Measurements from ENCODE around the gene PAPOLG. TPM values are rescaled to one million over a fixed set of nuclear protein-coding genes. Genes with fewer than 3 reads are reported as not detected.

Gene PAPOLG
- 13.1 TPM for polyA plus RNA-seq (ENCODE audit: insufficient read length)

GRCh38 chr2:60756097-60757087 lies at the start of gene PAPOLG:
TSS of gene PAPOLG (plus strand) at chr2:60756268. CDS start at chr2:60756479, 211 bp downstream.
- peak; percentile 90 for DNase-seq

GRCh38 chr2:60707750-60708371 lies 48.2 kb upstream of the PAPOLG start:
- DNase-seq, result peak; percentile 25

GRCh38 chr2:60708630-60709320 lies 47.3 kb upstream of the PAPOLG start:
- no peak for DNase-seq

- peak; percentile 18 for DNase-seq
These were observed 45.4 kb upstream of the PAPOLG start for GRCh38 chr2:60710707-60711106.

DNA sequence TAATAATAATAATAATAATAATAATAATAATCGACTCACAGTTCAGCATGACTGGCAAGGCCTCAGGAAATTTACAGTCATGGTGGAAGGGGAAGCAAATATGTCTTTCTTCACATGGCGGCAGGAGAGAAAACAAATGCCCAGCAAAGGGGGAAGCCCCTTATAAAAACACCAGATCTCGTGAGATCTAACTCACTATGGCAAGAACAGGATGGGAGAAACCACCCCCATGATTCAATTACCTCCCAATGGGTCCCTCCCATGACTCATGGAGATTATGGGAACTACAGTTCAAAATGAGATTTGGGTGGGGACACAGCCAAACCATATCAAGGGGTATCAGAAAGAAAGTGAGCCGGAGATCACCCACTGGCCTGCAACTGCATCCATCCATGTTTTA lies 40.5 kb upstream of the PAPOLG start:
- DNase-seq, result no peak

DNA sequence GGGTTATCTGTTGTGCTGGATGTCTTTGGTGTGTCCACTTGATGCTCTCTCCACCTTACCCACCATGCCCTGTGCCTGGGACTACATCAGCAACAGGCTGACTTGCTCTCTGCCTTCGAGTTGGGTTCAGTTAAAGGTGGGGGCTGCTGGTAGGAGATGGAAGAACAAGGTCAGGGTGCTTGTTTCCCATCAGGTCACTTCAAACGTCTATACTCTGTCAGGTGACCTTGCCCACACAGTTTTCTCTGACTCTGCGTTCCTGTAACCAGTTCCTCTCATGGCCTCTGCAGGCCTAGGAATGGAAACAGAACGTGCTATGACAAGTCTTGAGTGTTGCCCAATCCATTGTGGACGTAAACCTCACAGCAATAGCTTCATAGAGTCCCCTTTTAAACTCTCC lies 38.4 kb upstream of the PAPOLG start:
- no peak for DNase-seq

- no peak for DNase-seq
These were observed 36.7 kb upstream of the PAPOLG start for GRCh38 chr2:60719331-60719730.

GRCh38 chr2:60725466-60725865 lies 30.6 kb upstream of the PAPOLG start:
- DNase-seq, result no peak

GRCh38 chr2:60728855-60729254 lies 27.2 kb upstream of the PAPOLG start:
- DNase-seq, result no peak

DNA sequence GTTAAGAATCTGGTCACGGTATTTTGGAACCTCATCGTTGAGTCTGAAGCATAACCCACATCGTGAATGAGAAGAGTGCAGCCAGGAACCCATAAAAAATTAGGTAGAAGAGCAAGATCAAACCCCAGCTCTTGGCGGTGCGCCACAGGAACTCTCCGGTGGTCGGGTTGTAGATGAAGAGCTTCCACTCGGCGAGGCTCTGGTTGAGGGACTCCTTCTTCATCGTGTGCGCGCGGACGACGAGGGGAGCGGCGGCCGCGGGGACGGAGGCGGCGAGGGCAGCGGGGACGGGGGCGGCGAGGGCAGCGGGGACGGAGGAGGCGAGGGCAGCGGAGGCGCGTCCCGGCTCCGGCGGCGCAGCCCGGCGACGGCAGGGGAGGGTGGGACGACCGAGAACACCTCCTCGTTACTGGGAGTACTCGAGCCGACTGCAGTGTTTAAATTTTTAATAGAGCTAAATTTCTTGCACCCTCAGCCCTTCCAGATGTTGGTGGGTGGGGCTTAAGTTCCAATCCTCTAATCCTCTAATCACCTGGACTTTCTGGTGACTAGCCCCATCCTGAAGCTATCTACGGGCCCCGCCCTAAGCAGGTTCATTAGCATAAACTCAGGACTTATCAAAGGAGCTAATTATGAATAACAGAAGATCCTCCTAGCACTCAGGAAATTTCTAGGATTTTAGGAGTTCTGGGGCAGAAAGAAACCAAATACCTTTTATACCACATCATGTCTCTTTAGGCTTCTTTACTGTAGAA lies 20.4 kb upstream of the PAPOLG start:
- DNase-seq, result no peak

DNA sequence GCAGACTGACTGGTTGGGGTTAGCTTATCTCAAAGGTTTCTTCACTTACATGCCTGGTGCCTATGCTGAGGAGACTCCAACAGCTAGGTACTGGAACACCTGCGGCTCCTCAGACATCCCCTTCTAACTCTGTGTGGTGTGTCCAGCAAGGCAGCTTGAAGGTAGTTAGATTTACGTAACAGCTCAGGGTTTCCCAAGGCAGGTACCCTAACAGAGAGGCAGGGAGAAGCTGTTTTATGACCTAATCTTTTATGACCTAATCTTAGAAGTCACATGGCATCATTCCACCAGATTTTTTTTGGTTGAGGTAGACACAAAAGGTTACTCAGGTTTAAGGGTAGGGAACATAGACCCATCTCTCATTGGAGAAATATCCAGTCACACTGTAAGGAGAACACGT lies 17.4 kb upstream of the PAPOLG start:
- DNase-seq, result no peak

- no peak for DNase-seq
These were observed 16.9 kb upstream of the PAPOLG start for GRCh38 chr2:60739156-60739555.

DNA sequence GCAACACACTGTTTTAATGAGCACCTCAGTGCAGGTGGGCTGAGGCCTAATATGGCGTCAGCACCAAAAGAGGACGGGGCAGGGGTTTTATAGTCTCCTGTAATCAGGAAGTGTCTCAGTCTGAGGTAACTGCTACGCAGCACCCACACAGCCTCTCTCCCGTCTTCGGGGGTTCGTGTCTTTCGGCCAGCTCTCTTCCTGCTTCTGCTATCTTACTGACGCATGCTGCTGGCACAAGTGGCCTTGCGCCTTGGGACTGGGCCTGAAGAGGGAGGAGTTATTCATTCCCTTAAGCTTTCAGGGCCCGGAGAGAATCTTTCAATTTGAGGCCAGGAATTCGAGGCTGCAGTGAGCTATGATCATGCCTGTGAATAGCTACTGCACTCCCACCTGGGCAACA lies 14.5 kb upstream of the PAPOLG start:
- no peak for DNase-seq

DNA sequence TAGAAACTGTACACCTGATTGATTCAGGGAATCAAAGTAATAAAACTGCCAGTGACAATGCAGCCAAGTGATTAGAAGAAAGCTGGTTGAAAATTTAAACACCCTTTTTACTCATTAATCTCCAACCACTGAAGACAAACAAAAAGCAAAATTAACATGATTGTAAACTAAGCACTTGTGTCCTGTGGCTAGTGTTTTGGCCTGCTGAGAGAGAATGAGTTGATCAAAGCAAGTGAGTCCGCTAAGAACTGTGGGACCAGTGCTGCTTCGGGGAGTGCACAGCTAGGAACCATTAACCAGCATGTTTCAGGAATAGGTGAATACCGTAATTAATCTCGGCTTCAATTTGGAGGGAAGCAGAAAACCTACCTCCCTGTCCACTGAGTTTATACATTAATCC lies 13.6 kb upstream of the PAPOLG start:
- no peak for DNase-seq

- DNase-seq, result no peak
These were observed 10.7 kb upstream of the PAPOLG start for GRCh38 chr2:60745330-60745729.

DNA sequence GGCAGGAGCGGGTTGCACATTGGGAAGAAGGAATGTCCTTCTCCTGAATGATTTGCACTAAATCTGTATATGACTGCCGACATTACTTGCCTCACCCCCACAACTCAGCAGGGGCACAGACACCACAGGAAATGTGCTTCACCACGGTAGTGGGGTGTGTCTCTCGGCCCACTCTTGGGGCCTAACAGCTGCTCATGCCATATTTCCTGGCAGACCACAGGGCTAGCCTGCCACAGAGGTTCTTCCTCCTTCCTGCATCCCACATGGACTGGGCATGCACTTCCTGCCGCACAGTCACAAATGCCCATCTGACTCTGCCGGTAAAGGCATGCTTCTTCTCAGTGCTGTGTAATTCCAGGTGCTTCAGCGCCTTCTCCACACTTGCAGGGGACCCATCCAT lies 10.3 kb upstream of the PAPOLG start:
- DNase-seq, result no peak

- no peak for DNase-seq
These were observed 9.8 kb upstream of the PAPOLG start for GRCh38 chr2:60746318-60746717.

DNA sequence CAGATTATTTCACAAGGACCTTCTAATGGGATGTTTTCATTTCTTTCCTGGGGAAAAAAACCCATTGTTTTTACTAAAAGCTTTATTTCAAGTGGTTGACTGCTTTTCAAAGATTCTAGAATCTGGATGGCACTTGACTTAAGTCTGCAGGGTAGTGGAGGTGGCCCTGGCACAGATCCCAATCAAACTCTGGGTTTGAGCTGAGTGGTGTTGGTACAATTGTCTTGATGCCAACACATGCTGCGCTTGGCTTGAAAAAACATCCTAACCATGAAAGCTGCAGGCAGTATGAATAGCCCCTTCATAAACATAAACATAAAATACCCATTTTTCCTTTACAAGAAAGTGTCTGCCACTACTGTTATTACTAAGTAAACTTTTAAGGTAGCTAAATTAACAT lies 3.6 kb downstream of the PAPOLG start:
- DNase-seq, result no peak

DNA sequence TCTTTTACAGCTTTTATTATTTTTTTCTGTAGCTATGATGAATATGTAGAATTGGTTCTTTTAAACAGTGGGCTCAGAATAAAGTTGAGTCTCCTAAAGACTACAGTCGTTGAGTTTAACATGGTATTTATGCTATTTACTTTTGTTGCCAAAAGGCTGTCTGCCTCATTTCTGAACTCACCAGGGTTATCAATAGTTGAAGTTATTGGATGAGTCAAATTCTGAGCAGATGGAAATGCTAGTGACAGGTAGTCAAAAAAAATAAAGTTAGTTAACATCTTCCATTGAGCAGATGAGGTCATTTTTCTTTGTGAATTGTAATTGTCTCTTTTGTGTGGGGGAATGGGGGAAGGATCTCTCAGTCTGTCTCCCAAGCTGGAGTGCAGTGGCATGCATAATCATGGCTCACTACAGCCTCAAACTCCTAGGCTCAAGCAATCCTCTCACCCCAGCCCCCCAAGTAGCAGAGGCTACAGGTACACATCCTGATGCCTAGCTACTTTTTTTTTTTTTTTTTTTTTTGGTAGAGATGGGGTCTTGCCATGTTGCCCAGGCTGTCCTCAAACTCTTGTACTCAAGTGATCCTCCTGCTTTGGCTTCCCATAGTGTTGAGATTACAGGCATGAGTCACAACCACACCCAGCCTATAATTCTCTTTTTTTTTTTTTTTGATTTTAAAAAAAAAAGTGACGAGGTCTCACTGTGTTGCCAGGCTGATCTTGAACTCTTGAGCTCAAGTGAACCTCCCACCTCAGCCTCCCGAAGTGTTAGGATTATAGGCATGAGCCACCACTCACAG lies 8.9 kb downstream of the PAPOLG start:
- DNase-seq, result no peak

GRCh38 chr2:60766283-60766682 lies 10.2 kb downstream of the PAPOLG start:
- DNase-seq, result no peak

DNA sequence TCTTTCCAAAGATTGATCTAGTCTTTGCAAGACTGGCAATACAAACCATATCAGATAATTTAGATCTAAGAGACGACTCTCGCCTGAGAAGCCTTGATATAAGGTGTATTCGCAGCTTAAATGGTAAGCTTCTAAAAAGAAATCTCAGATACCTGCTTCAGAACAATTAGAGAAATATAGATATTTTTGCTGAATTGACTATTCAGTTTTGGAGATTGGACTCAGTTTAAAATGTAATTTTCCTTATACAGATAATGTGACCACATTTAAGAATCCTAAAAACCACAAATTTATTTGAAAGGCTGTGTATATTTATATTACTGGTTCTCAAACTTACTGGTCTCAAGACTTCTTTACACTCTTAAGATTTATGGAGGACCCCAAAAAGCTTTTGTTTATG lies 15.4 kb downstream of the PAPOLG start:
- no peak for DNase-seq

Measured in hindlimb muscle (tissue), 1 donor.